ENCODE results near the gene TYW1B.
"Not testable (repeated sequence)": the region's sequence is repeated elsewhere in the genome, so short reads cannot be mapped to it uniquely, and the experiment has no call there.

GRCh38 chr7:72561988-72562387 lies 266.0 kb downstream of the TYW1B start:
- not testable (repeated sequence) for TF ChIP-seq YY1 (IDR thresholded peaks at IDR 0.05; ENCODE audit: insufficient read depth, insufficient read length); ZNF274 (IDR thresholded peaks at IDR 0.05; ENCODE audit: low read depth, low read length); SUZ12 (IDR thresholded peaks at IDR 0.05; ENCODE audit: extremely low read depth, insufficient read depth, insufficient read length)
